GM19372 (cell line): ENCODE results near the gene CCDC192.

Experiments
- ATAC-seq: cut with Tn5 transposase; IDR thresholded peaks from one replicate; pipeline ENCODE4 v1.9.1; 2021; ENCODE audit warnings: mild to moderate bottlenecking, low read depth, moderate library complexity; ENCODE audit not compliant: unreplicated experiment

CCDC192 gene

GRCh38 chr5:127871503-127872153 is 168.4 kb downstream of the CCDC192 start:
- no peak for ATAC-seq

- no peak for ATAC-seq
These were observed 169.3 kb downstream of the CCDC192 start for GRCh38 chr5:127872494-127872893.

- ATAC-seq: peak; percentile 77
These were observed 172.2 kb downstream of the CCDC192 start for GRCh38 chr5:127875235-127876021.

- ATAC-seq: no peak
These were observed 173.2 kb downstream of the CCDC192 start for GRCh38 chr5:127876384-127876783.

GRCh38 chr5:127878174-127878750 is 175.1 kb downstream of the CCDC192 start:
- ATAC-seq: no peak

GRCh38 chr5:127884416-127884815 is 181.2 kb downstream of the CCDC192 start:
- ATAC-seq: no peak

- ATAC-seq: no peak
These were observed 182.0 kb downstream of the CCDC192 start for GRCh38 chr5:127885176-127885575.

GRCh38 chr5:127886081-127886480 is 182.9 kb downstream of the CCDC192 start:
- no peak for ATAC-seq

- ATAC-seq: no peak
These were observed 184.1 kb downstream of the CCDC192 start for GRCh38 chr5:127887282-127887681.

GRCh38 chr5:127891942-127892341 is 188.8 kb downstream of the CCDC192 start:
- no peak for ATAC-seq

GRCh38 chr5:127892467-127893207 is 189.4 kb downstream of the CCDC192 start:
- no peak for ATAC-seq

- ATAC-seq: no peak
These were observed 190.0 kb downstream of the CCDC192 start for GRCh38 chr5:127893232-127893631.

GRCh38 chr5:127894461-127894860 is 191.3 kb downstream of the CCDC192 start:
- no peak for ATAC-seq

- no peak for ATAC-seq
These were observed 195.5 kb downstream of the CCDC192 start for GRCh38 chr5:127898551-127899213.

- ATAC-seq: no peak
These were observed 196.0 kb downstream of the CCDC192 start for GRCh38 chr5:127899214-127899610.

GRCh38 chr5:127906562-127907204 is 203.5 kb downstream of the CCDC192 start:
- ATAC-seq: peak; percentile 41

- ATAC-seq: no peak
These were observed 204.7 kb downstream of the CCDC192 start for GRCh38 chr5:127907907-127908306.

- ATAC-seq: no peak
These were observed 205.9 kb downstream of the CCDC192 start for GRCh38 chr5:127909066-127909465.

GRCh38 chr5:127909821-127910220 is 206.6 kb downstream of the CCDC192 start:
- ATAC-seq: no peak
